HG03139 (cell line): ENCODE measurements around the gene SLC9A9.

Experiments
- ATAC-seq: cut with Tn5 transposase; IDR thresholded peaks from one replicate; pipeline ENCODE4 v1.9.1; 2021; ENCODE audit not compliant: unreplicated experiment

The SLC9A9 gene

DNA sequence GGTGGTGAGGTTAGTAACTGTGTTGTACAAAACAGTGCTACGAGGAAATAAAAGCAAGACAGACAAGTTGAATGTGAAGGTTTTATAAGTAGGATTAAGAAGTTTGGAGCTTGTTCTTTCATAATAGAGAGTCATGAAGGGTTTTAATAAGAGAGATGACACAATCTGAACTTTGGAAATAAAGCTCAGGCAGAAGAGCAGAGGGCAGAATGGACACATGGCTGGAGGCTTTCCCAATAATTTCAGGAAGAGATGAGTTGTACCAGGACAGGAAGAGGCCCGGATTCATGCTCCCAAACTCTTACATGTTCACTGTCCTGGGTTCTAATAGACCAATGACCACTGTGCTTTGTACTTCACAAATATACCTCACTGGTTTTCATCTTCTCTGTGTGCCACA lies 194.8 kb downstream of the SLC9A9 start:
- no peak for ATAC-seq

GRCh38 chr3:143652118-143652517 lies 196.2 kb downstream of the SLC9A9 start:
- ATAC-seq = no peak

- ATAC-seq = no peak
Measured at GRCh38 chr3:143650827-143651226, 197.4 kb downstream of the SLC9A9 start.

GRCh38 chr3:143650120-143650519 lies 198.1 kb downstream of the SLC9A9 start:
- no peak for ATAC-seq

DNA sequence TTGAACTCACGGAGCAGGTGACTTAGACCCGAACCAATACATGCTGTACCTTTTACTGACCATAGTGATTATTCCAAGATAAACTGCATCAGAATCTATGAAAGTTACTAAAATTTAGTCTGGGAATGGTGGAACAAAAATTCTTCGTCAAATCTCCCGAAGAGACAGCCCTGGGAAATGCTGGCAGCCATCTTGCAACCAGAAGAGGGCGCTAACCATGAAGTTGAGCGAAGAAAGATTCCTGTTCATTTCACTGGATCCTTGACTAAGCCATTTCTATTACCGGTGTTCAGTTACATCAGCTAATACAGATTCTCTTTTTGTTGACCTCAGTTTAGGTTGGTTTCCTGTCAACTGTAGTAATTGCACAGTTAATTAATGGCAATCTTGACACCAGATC lies 199.6 kb downstream of the SLC9A9 start:
- no peak for ATAC-seq

DNA sequence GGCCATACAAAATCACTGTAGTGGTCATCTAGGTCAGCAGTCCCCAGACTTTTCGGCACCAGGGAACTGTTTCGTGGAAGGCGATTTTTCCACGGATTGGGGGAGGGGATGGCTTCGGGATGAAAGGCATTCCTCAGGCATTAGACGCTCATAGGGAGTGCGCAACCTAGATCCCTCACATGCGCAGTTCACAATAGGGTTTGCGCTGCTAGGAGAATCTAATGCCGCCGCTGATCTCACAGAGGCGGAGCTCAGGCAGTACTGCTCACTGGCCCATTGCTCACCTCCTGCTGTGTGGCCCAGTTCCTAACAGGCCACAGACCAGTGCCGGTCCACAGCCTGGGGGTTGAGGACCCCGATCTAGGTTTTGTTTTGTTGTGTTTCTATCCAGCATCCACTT lies 200.1 kb downstream of the SLC9A9 start:
- no peak for ATAC-seq

DNA sequence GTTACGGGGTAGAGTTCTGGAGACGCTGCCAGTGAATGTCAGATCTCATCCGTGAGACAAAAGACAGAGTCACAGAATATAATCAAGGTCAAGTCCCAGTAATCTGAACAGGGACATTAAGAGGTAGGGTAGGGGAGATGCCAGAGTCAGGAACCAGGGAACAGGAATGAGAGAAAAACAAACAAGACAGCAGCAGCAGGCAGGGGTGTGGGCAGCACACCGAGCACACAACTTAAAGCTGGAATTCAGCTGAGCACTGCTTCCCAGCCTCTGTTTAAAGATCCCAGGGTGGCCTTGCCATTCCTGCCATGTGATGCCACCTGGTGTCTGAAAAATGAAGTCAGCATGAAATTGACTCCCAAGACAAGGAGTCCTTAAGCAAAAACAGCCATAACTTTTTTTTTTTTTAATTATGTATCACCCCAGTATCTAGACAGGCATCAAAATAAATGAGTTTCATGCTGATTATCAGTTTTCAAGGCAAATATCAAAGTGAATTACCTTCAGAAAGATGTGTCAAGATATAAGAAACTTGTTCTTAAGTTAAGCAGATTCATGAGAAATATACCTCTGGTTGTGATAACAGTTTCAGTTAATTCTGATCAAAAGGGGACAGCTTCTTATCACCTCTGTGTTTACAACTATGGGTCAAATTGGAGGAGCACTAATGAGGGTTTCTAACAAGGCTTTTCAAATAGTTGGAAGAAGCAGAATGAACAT lies 203.7 kb downstream of the SLC9A9 start:
- no peak for ATAC-seq

DNA sequence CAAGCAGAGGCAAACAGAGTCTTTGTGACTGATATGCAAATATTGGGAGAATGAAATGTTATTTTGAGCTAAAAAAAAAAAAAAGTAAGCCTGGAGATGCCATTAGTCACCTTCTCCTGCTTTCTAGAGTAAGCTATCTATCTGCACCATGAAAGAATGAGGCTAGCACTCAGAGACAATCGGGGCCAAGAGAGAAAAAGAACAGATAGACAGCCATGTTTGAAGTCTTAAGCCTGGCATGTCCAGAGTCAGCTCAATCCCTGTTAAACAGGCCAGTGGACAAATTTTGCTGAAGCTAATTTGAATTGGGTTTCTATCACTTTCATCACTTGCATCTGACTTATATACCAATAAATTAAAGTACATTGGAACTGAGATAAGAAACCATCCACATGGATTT lies 204.4 kb downstream of the SLC9A9 start:
- ATAC-seq = no peak

- no peak for ATAC-seq
Measured at GRCh38 chr3:143640774-143641173, 207.5 kb downstream of the SLC9A9 start.

DNA sequence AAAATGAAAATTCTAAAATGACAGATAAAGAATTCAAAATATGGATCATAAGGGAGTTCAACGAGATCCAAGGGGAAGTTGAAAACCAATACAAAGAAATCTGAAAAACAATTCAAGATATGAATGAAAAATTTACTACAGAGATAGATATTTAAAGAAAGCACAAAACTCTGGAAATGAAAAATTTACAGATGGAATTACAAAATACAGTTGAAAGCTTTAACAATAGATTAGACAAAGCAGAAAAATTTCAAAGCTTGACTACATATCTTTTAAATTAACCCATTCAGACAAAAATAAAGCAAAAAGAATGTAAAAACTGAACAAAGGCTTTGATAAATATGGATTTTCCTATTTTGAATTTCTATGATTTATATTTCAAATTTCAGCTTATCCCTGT lies 211.1 kb downstream of the SLC9A9 start:
- no peak for ATAC-seq

DNA sequence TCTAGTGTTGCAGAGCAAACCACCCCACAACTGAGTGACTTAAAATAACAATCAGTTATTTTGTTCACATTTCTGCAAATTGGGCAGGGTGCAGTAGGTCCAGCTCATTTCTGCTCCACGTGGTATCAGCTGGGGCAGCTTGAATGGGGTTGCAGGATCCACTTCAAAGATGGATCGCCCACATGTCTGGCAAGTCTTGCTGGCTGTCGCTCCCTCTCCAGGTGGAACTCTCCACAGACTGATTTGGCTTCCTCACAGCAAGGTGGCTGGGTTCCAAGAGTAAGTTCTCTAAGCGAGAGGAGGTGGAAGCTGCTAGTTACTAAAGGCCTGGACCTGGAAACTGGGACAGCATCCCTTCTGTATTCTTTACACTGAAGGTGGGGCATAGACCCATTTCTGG lies 213.3 kb downstream of the SLC9A9 start:
- no peak for ATAC-seq

DNA sequence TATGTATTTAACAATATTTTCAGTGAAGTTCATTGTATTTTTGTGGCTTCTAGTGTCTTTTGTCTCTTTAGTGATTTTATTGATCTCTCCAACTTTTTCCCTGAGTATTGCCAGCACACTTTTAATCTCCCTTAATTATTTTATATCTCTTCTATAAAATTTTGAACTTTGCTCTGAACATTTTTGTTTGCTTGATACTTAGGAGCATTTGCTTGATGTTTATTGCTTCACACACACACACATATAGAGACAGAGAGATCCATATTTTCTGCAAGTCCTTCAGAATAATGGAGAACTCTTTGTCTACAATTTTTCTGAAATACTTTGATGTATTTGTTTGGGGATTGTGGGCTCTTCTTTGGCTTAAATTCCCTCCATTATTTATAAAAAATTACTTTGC lies 213.8 kb downstream of the SLC9A9 start:
- no peak for ATAC-seq

GRCh38 chr3:143633816-143634215 lies 214.5 kb downstream of the SLC9A9 start:
- no peak for ATAC-seq

- no peak for ATAC-seq
Measured at GRCh38 chr3:143629726-143630125, 218.5 kb downstream of the SLC9A9 start.

DNA sequence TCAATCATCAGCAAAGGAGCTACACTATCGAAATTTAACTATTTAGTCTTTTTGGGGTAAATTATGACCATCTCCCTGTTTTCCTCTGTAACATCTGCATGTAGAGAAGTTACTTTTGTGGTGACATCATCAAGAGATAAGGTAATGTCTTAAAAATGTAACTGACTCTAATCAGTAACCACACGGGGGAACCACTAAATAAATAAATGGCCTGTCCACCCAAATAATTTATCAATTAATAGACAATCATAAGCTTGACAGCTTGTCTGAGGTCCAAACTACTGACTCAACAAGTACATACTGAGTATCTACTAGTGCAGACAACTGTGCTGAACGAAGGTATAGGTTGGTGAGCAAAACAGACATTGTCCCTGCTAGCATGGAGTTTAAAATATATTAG lies 219.3 kb downstream of the SLC9A9 start:
- ATAC-seq = no peak

GRCh38 chr3:143627336-143627735 lies 220.9 kb downstream of the SLC9A9 start:
- no peak for ATAC-seq

DNA sequence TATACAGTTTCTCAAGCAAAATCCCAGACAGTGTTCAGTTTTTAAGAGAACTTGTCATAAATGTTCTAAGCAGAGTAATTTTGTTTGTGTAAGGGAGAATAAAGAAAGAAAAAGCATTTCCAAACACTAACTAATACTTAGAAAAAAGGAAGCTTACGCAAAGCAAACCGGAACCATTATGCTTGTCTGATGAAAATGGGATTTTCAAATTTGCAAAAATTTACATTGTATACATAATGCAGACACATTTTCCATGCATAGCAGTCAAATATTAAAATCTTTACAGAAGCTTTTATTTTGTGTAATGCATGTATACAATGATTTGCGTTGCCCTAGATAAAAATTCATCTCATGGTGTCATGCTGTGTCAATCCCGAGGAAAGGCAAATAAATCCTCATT lies 229.0 kb downstream of the SLC9A9 start:
- no peak for ATAC-seq

- no peak for ATAC-seq
Measured at GRCh38 chr3:143617050-143617449, 231.2 kb downstream of the SLC9A9 start.

GRCh38 chr3:143613226-143613625 lies 235.0 kb downstream of the SLC9A9 start:
- ATAC-seq = no peak

- no peak for ATAC-seq
Measured at GRCh38 chr3:143612541-143612940, 235.7 kb downstream of the SLC9A9 start.

DNA sequence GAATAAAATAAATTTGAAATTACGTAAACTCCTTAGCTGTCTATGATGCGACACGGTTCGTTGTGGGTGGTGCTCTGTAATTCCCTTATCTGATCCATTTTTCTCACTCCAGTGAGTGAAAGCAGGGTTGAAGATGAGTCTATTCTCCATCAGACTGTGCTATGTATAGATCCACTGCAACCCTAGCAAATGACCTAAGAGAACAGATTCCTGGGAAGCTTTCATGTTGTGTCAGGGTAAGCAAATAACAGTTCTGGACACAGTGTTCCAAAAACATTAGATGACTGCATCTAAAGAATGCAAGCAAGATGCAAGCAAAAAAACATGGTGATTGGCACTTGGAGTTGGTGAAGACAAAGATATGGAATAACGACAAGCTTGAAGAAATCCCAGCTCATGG lies 239.3 kb downstream of the SLC9A9 start:
- no peak for ATAC-seq

GRCh38 chr3:143605233-143605950 lies 242.9 kb downstream of the SLC9A9 start:
- no peak for ATAC-seq
